Measurements from ENCODE around the gene PAK1. TPM values are rescaled to one million over a fixed set of nuclear protein-coding genes. Genes with fewer than 3 reads are reported as not detected.

The PAK1 gene
- total and polyA plus RNA-seq, 2 donors (not counting 1 experiment from before 2014, with no cell fraction given), result 11.9 to 23.4 TPM

- DNase-seq (no peak), ATAC-seq (ENCODE audit: low read depth) (no peak)
- no peak overlapping the region for H3K27ac Mint-ChIP-seq
- no peaks in the 10 kb centered on the region for H3K36me3 ChIP-seq (replicated peaks in 1 of 2; ENCODE audit: control extremely low read depth in 1 of 2, control insufficient read depth in 1 of 2, extremely low read depth in 1 of 2, insufficient read depth in 2 of 2, low read length in 1 of 2)
- no peaks in the 10 kb centered on the region for H3K27me3 Mint-ChIP-seq
- no peaks in the 10 kb centered on the region for H3K27me3 ChIP-seq (replicated peaks in 1 of 4; ENCODE audit: control extremely low read depth in 1 of 4, control insufficient read depth in 3 of 4, insufficient read depth in 4 of 4, low read length in 3 of 4)
- H3K4me3 ChIP-seq (ENCODE audit: control extremely low read depth in 1 of 5, extremely low read depth in 1 of 5, insufficient read depth in 1 of 5, low read depth in 2 of 5, low read length in 4 of 5), result no peak overlapping the region
- POLR2A ChIA-PET, result no interaction called here
- CTCF ChIA-PET, result no interaction called here
- no peaks in the 10 kb centered on the region for H3K79me2 ChIP-seq (ENCODE audit: control insufficient read depth, insufficient read depth, low read length)
- H2AFZ ChIP-seq (ENCODE audit: insufficient read depth, low read depth, low read length, poor library complexity, severe bottlenecking), result no peak overlapping the region
- peaks cover 18% of the 10 kb centered on the region for H3K4me1 Mint-ChIP-seq
- WGBS (ENCODE audit: insufficient coverage), result no CpG with 5 or more reads among the region's 2 CpGs
- no peak overlapping the region for H3K9ac ChIP-seq (ENCODE audit: low read length)
- peaks cover 10 to 11% of the 10 kb centered on the region in 2 donors for H3K4me1 ChIP-seq (ENCODE audit: control insufficient read depth in 2 of 2, insufficient read depth in 2 of 2, low read length in 2 of 2)
- no peaks in the 10 kb centered on the region for H3K9me3 ChIP-seq (ENCODE audit: control extremely low read depth in 1 of 3, control insufficient read depth in 2 of 3, insufficient read depth in 1 of 3, low read length in 2 of 3)
- no peak overlapping the region for H3K4me3 Mint-ChIP-seq
- no peak overlapping the region for H3K4me2 ChIP-seq (replicated peaks; ENCODE audit: low read depth, low read length, poor library complexity, severe bottlenecking)
- no peaks in the 10 kb centered on the region for H3K9me3 Mint-ChIP-seq (ENCODE audit: insufficient read depth)
- intact Hi-C loops (cut with micrococcal nuclease), result loop anchor here (2.0 kb wide), 1 partner anchor 19 kb away; no protein-coding TSS in a partner anchor
- TF ChIP-seq EZH2 (IDR thresholded peaks at IDR 0.05; ENCODE audit: borderline replicate concordance, insufficient read depth, low read depth, low read length, poor library complexity, severe bottlenecking) (no peak), CTCF (IDR thresholded peaks at IDR 0.05) (no peak)
- H4K20me1 ChIP-seq (ENCODE audit: control insufficient read depth, insufficient read depth, low read length, poor library complexity, severe bottlenecking), result no peaks in the 10 kb centered on the region
- no peak overlapping the region for H3K27ac ChIP-seq (ENCODE audit: low read length in 2 of 2)
Measured at GRCh38 chr11:77448269-77448668, 25.6 kb downstream of the PAK1 start.

- Histone ChIP-seq H3K79me2 (ENCODE audit: control insufficient read depth, insufficient read depth, low read length) (no peaks in the 10 kb centered on the region), H3K4me3 (ENCODE audit: control extremely low read depth in 1 of 5, extremely low read depth in 1 of 5, insufficient read depth in 1 of 5, low read depth in 2 of 5, low read length in 4 of 5) (no peak overlapping the region), H3K4me1 (ENCODE audit: control insufficient read depth in 2 of 2, insufficient read depth in 2 of 2, low read length in 2 of 2) (peaks cover 10 to 11% of the 10 kb centered on the region in 2 donors), H3K4me2 (replicated peaks; ENCODE audit: low read depth, low read length, poor library complexity, severe bottlenecking) (no peak overlapping the region), H3K27me3 (replicated peaks in 1 of 4; ENCODE audit: control extremely low read depth in 1 of 4, control insufficient read depth in 3 of 4, insufficient read depth in 4 of 4, low read length in 3 of 4) (no peaks in the 10 kb centered on the region), H2AFZ (ENCODE audit: insufficient read depth, low read depth, low read length, poor library complexity, severe bottlenecking) (no peak overlapping the region), H3K36me3 (replicated peaks in 1 of 2; ENCODE audit: control extremely low read depth in 1 of 2, control insufficient read depth in 1 of 2, extremely low read depth in 1 of 2, insufficient read depth in 2 of 2, low read length in 1 of 2) (no peaks in the 10 kb centered on the region), H3K27ac (ENCODE audit: low read length in 2 of 2) (no peak overlapping the region), H4K20me1 (ENCODE audit: control insufficient read depth, insufficient read depth, low read length, poor library complexity, severe bottlenecking) (no peaks in the 10 kb centered on the region), H3K9me3 (ENCODE audit: control extremely low read depth in 1 of 3, control insufficient read depth in 2 of 3, insufficient read depth in 1 of 3, low read length in 2 of 3) (no peaks in the 10 kb centered on the region), H3K9ac (ENCODE audit: low read length) (no peak overlapping the region)
- ATAC-seq (ENCODE audit: low read depth), result no peak
- ChIA-PET POLR2A (no interaction called here), CTCF (no interaction called here)
- H3K9me3 Mint-ChIP-seq (ENCODE audit: insufficient read depth), result no peaks in the 10 kb centered on the region
- TF ChIP-seq CTCF (IDR thresholded peaks at IDR 0.05) (no peak), EZH2 (IDR thresholded peaks at IDR 0.05; ENCODE audit: borderline replicate concordance, insufficient read depth, low read depth, low read length, poor library complexity, severe bottlenecking) (no peak)
- H3K4me3 Mint-ChIP-seq, result no peak overlapping the region
- H3K4me1 Mint-ChIP-seq, result peaks cover 18% of the 10 kb centered on the region
- intact Hi-C loops (cut with micrococcal nuclease), result no loop called here
- no peak for DNase-seq
- no CpG with 5 or more reads among the region's 8 CpGs for WGBS (ENCODE audit: insufficient coverage)
- no peaks in the 10 kb centered on the region for H3K27me3 Mint-ChIP-seq
- H3K27ac Mint-ChIP-seq, result no peak overlapping the region
Measured at GRCh38 chr11:77446911-77447629, 26.8 kb downstream of the PAK1 start.

Data from B cell (primary cell).